H9 (cell line): ENCODE measurements around the gene IFNK. TPM values are rescaled to one million over a fixed set of nuclear protein-coding genes. Genes with fewer than 3 reads are reported as not detected.

Source experiments
- DNase-seq: peaks from one replicate; pipeline ENCODE4 v3.0.0-alpha.2; 2017
- H2AFZ ChIP-seq: one replicate; pipeline ENCODE4 v1.6.1; 2013; ENCODE audit warnings: mild to moderate bottlenecking, low read length, control low read depth, moderate library complexity
- H2AK5ac ChIP-seq: 2 replicates; pipeline ENCODE4 v1.6.1; 2013; ENCODE audit warnings: low read length, control low read depth, mixed read lengths; ENCODE audit not compliant: insufficient read length
- H2BK120ac ChIP-seq: one replicate; pipeline ENCODE4 v1.6.1; 2013; ENCODE audit warnings: low read depth, mild to moderate bottlenecking, low read length, control low read depth, inconsistent platforms; ENCODE audit not compliant: poor library complexity, severe bottlenecking
- H2BK12ac ChIP-seq: 2 replicates; pipeline ENCODE4 v1.6.1; 2013; ENCODE audit warnings: low read length, control low read depth, mixed read lengths, low read depth; ENCODE audit not compliant: insufficient read length
- H2BK15ac ChIP-seq: 2 replicates; pipeline ENCODE4 v1.6.1; 2013; ENCODE audit warnings: low read depth, low read length, control low read depth
- H2BK20ac ChIP-seq: one replicate; pipeline ENCODE4 v1.6.1; 2013; ENCODE audit warnings: low read depth, mild to moderate bottlenecking, low read length, control low read depth, inconsistent platforms; ENCODE audit not compliant: poor library complexity, severe bottlenecking
- H2BK5ac ChIP-seq: 2 replicates; pipeline ENCODE4 v1.6.1; 2013; ENCODE audit warnings: low read length, control low read depth, mixed read lengths; ENCODE audit not compliant: insufficient read length
- H3K14ac ChIP-seq: 2 replicates; pipeline ENCODE4 v1.6.1; 2013; ENCODE audit warnings: low read length, control low read depth; ENCODE audit not compliant: insufficient read depth
- H3K18ac ChIP-seq: 2 replicates; pipeline ENCODE4 v1.6.1; 2013; ENCODE audit warnings: low read depth, mild to moderate bottlenecking, mixed read lengths, low read length, control low read depth; ENCODE audit not compliant: insufficient read length
- H3K23ac ChIP-seq: 2 replicates; pipeline ENCODE4 v1.6.1; 2013; ENCODE audit warnings: low read length, control low read depth, mixed read lengths, low read depth; ENCODE audit not compliant: insufficient read length
- H3K23me2 ChIP-seq: 2 replicates; pipeline ENCODE4 v1.6.1; 2013; ENCODE audit warnings: low read depth, mild to moderate bottlenecking, mixed read lengths, low read length, control low read depth; ENCODE audit not compliant: insufficient read length, poor library complexity, severe bottlenecking
- H3K27ac ChIP-seq: 2 replicates; pipeline ENCODE4 v1.5.1; 2013; ENCODE audit warnings: low read length, control low read depth, mixed read lengths, low read depth; ENCODE audit not compliant: insufficient read length
- H3K27me3 ChIP-seq: 2 replicates; pipeline ENCODE4 v1.6.1; 2013; ENCODE audit warnings: low read length, control low read depth, inconsistent platforms; ENCODE audit not compliant: insufficient read depth
- H3K4ac ChIP-seq: 2 replicates; pipeline ENCODE4 v1.6.1; 2013; ENCODE audit warnings: low read depth, mild to moderate bottlenecking, control low read depth, inconsistent platforms, low read length, moderate library complexity
- H3K4me1 ChIP-seq: 2 replicates; pipeline ENCODE4 v1.6.1; 2013; ENCODE audit warnings: low read length, control low read depth, inconsistent platforms; ENCODE audit not compliant: insufficient read depth
- H3K4me2 ChIP-seq: 2 replicates; pipeline ENCODE4 v1.6.1; 2013; ENCODE audit warnings: low read length, control low read depth, mixed read lengths; ENCODE audit not compliant: insufficient read length, insufficient read depth
- H3K56ac ChIP-seq: 2 replicates; pipeline ENCODE4 v1.6.1; 2013; ENCODE audit warnings: low read depth, mild to moderate bottlenecking, mixed read lengths, low read length, control low read depth; ENCODE audit not compliant: insufficient read length
- H3K79me1 ChIP-seq: 2 replicates; pipeline ENCODE4 v1.6.1; 2013; ENCODE audit warnings: low read depth, mild to moderate bottlenecking, moderate library complexity, low read length, control low read depth, inconsistent platforms; ENCODE audit not compliant: insufficient read depth, poor library complexity, severe bottlenecking
- H3K79me2 ChIP-seq: 2 replicates; pipeline ENCODE4 v1.6.1; 2013; ENCODE audit warnings: low read length, control low read depth, inconsistent platforms; ENCODE audit not compliant: insufficient read depth
- H3K9ac ChIP-seq: 2 replicates; pipeline ENCODE4 v1.6.1; 2013; ENCODE audit warnings: low read length, control low read depth, mixed read lengths; ENCODE audit not compliant: insufficient read length; ENCODE audit errors: extremely low read depth
- H3K9me3 ChIP-seq: one replicate; pipeline ENCODE4 v1.6.1; 2013; ENCODE audit warnings: low read depth, low read length, inconsistent platforms; ENCODE audit not compliant: control insufficient read depth
- H3T11ph ChIP-seq: one replicate; pipeline ENCODE4 v1.6.1; 2013; ENCODE audit warnings: mild to moderate bottlenecking, low read length, control low read depth, inconsistent platforms
- H4K20me1 ChIP-seq: one replicate; pipeline ENCODE4 v1.6.1; 2013; ENCODE audit not compliant: control insufficient read depth, insufficient read length, insufficient read depth
- H4K5ac ChIP-seq: 2 replicates; pipeline ENCODE4 v1.6.1; 2013; ENCODE audit warnings: low read depth, mild to moderate bottlenecking, mixed read lengths, low read length, control low read depth; ENCODE audit not compliant: insufficient read length
- H4K8ac ChIP-seq: replicated peaks from 2 replicates; pipeline ENCODE4 v1.6.1; 2013; ENCODE audit warnings: low read length, control low read depth, mixed read lengths, low read depth; ENCODE audit not compliant: insufficient read length
- H4K91ac ChIP-seq: 2 replicates; pipeline ENCODE4 v1.6.1; 2013; ENCODE audit warnings: low read depth, mild to moderate bottlenecking, moderate library complexity, mixed read lengths, low read length, control low read depth; ENCODE audit not compliant: insufficient read length
- H3K27ac Mint-ChIP-seq, 3 experiments: 2 replicates in 2 of 3; 3 replicates in 1 of 3; pipeline ENCODE4 v1.8.0; 2020 to 2021; ENCODE audit warnings: mixed read lengths in 3 of 3, mild to moderate bottlenecking in 1 of 3, moderate library complexity in 1 of 3
- H3K27me3 Mint-ChIP-seq: 2 replicates; pipeline ENCODE4 v1.8.0; 2021; ENCODE audit warnings: low read depth, mild to moderate bottlenecking, moderate library complexity, mixed read lengths
- H3K36me3 Mint-ChIP-seq, 3 experiments: 2 replicates in 2 of 3; 3 replicates in 1 of 3; pipeline ENCODE4 v1.8.0; 2020 to 2021; ENCODE audit warnings: low read depth in 3 of 3, mixed read lengths in 3 of 3; ENCODE audit not compliant: insufficient read depth in 1 of 3
- H3K4me1 Mint-ChIP-seq, 2 experiments: 2 replicates each; pipeline ENCODE4 v1.8.0; 2020; ENCODE audit warnings: mixed read lengths in 2 of 2
- H3K4me3 Mint-ChIP-seq, 2 experiments: 2 replicates in 1 of 2; 3 replicates in 1 of 2; pipeline ENCODE4 v1.8.0; 2020 to 2021; ENCODE audit warnings: mild to moderate bottlenecking in 2 of 2, mixed read lengths in 2 of 2, moderate library complexity in 1 of 2
- H3K9me3 Mint-ChIP-seq, 2 experiments: 2 replicates in 1 of 2; 3 replicates in 1 of 2; pipeline ENCODE4 v1.8.0; 2020; ENCODE audit warnings: mild to moderate bottlenecking in 2 of 2, mixed read lengths in 2 of 2, moderate library complexity in 1 of 2
- CTCF ChIP-seq: fragments of 200-600 bp; sonication (generic); conservative IDR thresholded peaks from 3 replicates; pipeline ENCODE4 v1.8.0; 2021; ENCODE audit warnings: antibody characterized with exemption, mild to moderate bottlenecking
- WGBS: extraction: QIAGEN DNeasy Blood & Tissue Kit; methylation state at CpG from one replicate; pipeline ENCODE4 v1.1.7; 2013; ENCODE audit warnings: missing lambda C conversion rate, low lambda C conversion rate, mixed read lengths; ENCODE audit not compliant: insufficient read length; ENCODE audit errors: extremely low coverage; 5-methylcytosine and 5-hydroxymethylcytosine counted together
- total RNA-seq: library from RNA; stranded (reverse); gene quantifications from 2 replicates; pipeline ENCODE4 v1.2.1, GENCODE V29; 2021

Gene IFNK
- total RNA-seq, 1 experiment from 2014 or later, result not detected

GRCh38 chr9:27538647-27539046 lies 14.6 kb downstream of the IFNK start:
- Mint-ChIP-seq H3K9me3 (no peaks in the 10 kb centered on the region), H3K27me3 (no peaks in the 10 kb centered on the region), H3K4me1 (peaks cover 11% of the 10 kb centered on the region in 2 experiments), H3K4me3 (no peak overlapping the region), H3K36me3 (peaks cover 3 to 24% (median 10%) of the 10 kb centered on the region in 3 experiments), H3K27ac (no peak overlapping the region)
- no peak overlapping the region for H3K14ac ChIP-seq
- no peaks in the 10 kb centered on the region for H3K9me3 ChIP-seq
- no peaks in the 10 kb centered on the region for H3K23me2 ChIP-seq
- H3K9ac ChIP-seq, result no peak overlapping the region
- H2AFZ ChIP-seq, result no peak overlapping the region
- H4K20me1 ChIP-seq, result no peaks in the 10 kb centered on the region
- DNase-seq, result no peak
- no peak overlapping the region for H4K5ac ChIP-seq
- no peak overlapping the region for H2AK5ac ChIP-seq
- TF ChIP-seq CTCF, result no peak
- no peaks in the 10 kb centered on the region; the same call in 1 of the 2 replicates for H3K79me2 ChIP-seq
- no CpG with 5 or more reads among the region's 3 CpGs for WGBS
- H2BK12ac ChIP-seq, result no peak overlapping the region
- H2BK15ac ChIP-seq, result no peak overlapping the region
- no peak overlapping the region for H2BK20ac ChIP-seq
- no peak overlapping the region for H2BK5ac ChIP-seq
- no peak overlapping the region for H3T11ph ChIP-seq
- H4K91ac ChIP-seq, result no peak overlapping the region
- H3K79me1 ChIP-seq, result no peaks in the 10 kb centered on the region
- H3K56ac ChIP-seq, result no peak overlapping the region
- no peak overlapping the region for H3K27ac ChIP-seq
- no peak overlapping the region for H3K18ac ChIP-seq
- no peak overlapping the region for H3K4ac ChIP-seq
- no peaks in the 10 kb centered on the region; the same call in 1 of the 2 replicates for H3K4me1 ChIP-seq
- no peak overlapping the region for H2BK120ac ChIP-seq
- H4K8ac ChIP-seq, result no peak overlapping the region
- no peak overlapping the region for H3K4me2 ChIP-seq
- H3K23ac ChIP-seq, result no peak overlapping the region
- H3K27me3 ChIP-seq, result no peaks in the 10 kb centered on the region
